DOHH2 (cell line): ENCODE results near the gene ELOVL6.

Source experiments
- H3F3A ChIP-seq: fragments of 200-600 bp; sonication (generic), shearing (Covaris generic); 2 replicates; pipeline ENCODE4 v1.6.0; 2016; ENCODE audit warnings: antibody characterized with exemption, mild to moderate bottlenecking; ENCODE audit not compliant: control insufficient read depth, insufficient read depth
- H3K27ac ChIP-seq: fragments of 200-600 bp; sonication (generic); 2 replicates; pipeline ENCODE4 v1.5.1; 2014; ENCODE audit warnings: low read depth, mild to moderate bottlenecking, low read length, moderate library complexity
- H3K27me3 ChIP-seq: fragments of 200-600 bp; sonication (generic); 2 replicates; pipeline ENCODE4 v1.6.1; 2014; ENCODE audit warnings: mild to moderate bottlenecking, low read length, mixed read lengths; ENCODE audit not compliant: control insufficient read depth
- H3K36me3 ChIP-seq: fragments of 200-600 bp; sonication (generic); 2 replicates; pipeline ENCODE4 v1.6.1; 2014; ENCODE audit warnings: mild to moderate bottlenecking, low read length, moderate library complexity, mixed read lengths; ENCODE audit not compliant: control insufficient read depth
- H3K4me1 ChIP-seq: fragments of 200-600 bp; sonication (generic); 2 replicates; pipeline ENCODE4 v1.6.1; 2014; ENCODE audit warnings: mild to moderate bottlenecking, low read length, mixed read lengths; ENCODE audit not compliant: control insufficient read depth
- H3K4me2 ChIP-seq: fragments of 200-600 bp; sonication (generic); 2 replicates; pipeline ENCODE4 v1.6.0; 2014; ENCODE audit warnings: mild to moderate bottlenecking, low read length, moderate library complexity
- H3K4me3 ChIP-seq: fragments of 200-600 bp; sonication (generic); 2 replicates; pipeline ENCODE4 v1.5.1; 2014; ENCODE audit warnings: mild to moderate bottlenecking, low read length, mixed read lengths
- H3K79me2 ChIP-seq: fragments of 200-600 bp; sonication (generic); 2 replicates; pipeline ENCODE4 v1.6.1; 2014; ENCODE audit warnings: mild to moderate bottlenecking, low read length, mixed read lengths; ENCODE audit not compliant: control insufficient read depth
- H3K9me2 ChIP-seq: fragments of 200-600 bp; sonication (generic); replicated peaks from 2 replicates; pipeline ENCODE4 v1.6.1; 2014; ENCODE audit warnings: mild to moderate bottlenecking, low read length, mixed read lengths; ENCODE audit not compliant: control insufficient read depth
- H3K9me3 ChIP-seq: fragments of 200-600 bp; sonication (generic); 2 replicates; pipeline ENCODE4 v1.6.1; 2014; ENCODE audit warnings: antibody characterized with exemption, low read length, mixed read lengths; ENCODE audit not compliant: control insufficient read depth, insufficient read depth
- H4K20me1 ChIP-seq: fragments of 200-600 bp; sonication (generic); 2 replicates; pipeline ENCODE4 v1.6.0; 2014; ENCODE audit warnings: low read depth, mild to moderate bottlenecking, antibody characterized with exemption, low read length, moderate library complexity; ENCODE audit not compliant: control insufficient read depth, insufficient read depth
- CTCF ChIP-seq: fragments of 200-600 bp; sonication (generic); IDR thresholded peaks from one replicate; pipeline ENCODE4 v1.5.1; 2014; ENCODE audit warnings: antibody characterized with exemption, mild to moderate bottlenecking, low read depth, low read length; ENCODE audit not compliant: poor library complexity, severe bottlenecking
- EZH2phosphoT487 ChIP-seq: fragments of 200-600 bp; sonication (generic); IDR thresholded peaks from 2 replicates; pipeline ENCODE4 v1.6.1; 2017; ENCODE audit warnings: borderline replicate concordance, mild to moderate bottlenecking, antibody characterized with exemption, low read length, moderate library complexity, mixed read lengths

Gene ELOVL6

GRCh38 chr4:110058677-110059076 is 139.7 kb downstream of the ELOVL6 start:
- Histone ChIP-seq H3K9me3 (no peaks in the 10 kb centered on the region), H3K36me3 (no peaks in the 10 kb centered on the region), H3K27me3 (no peaks in the 10 kb centered on the region), H3K4me2 (no peak overlapping the region), H3K4me1 (peaks cover 13% of the 10 kb centered on the region), H3K79me2 (no peaks in the 10 kb centered on the region), H3K9me2 (no peaks in the 10 kb centered on the region), H3K27ac (no peak overlapping the region), H3K4me3 (no peak overlapping the region), H4K20me1 (peaks cover 6% of the 10 kb centered on the region; the same call in 1 of the 2 replicates), H3F3A (0 out of 2 replicates have a peak, but pooled peaks cover 4% of the 10 kb centered on the region)
- no peak for TF ChIP-seq EZH2phosphoT487
- no peak for TF ChIP-seq CTCF

- no peak overlapping the region for H3K4me2 ChIP-seq
- no peak for TF ChIP-seq CTCF
- TF ChIP-seq EZH2phosphoT487: no peak
- H3F3A ChIP-seq: 0 out of 2 replicates have a peak, but pooled peaks cover 4% of the 10 kb centered on the region
These were observed 143.2 kb downstream of the ELOVL6 start for GRCh38 chr4:110055158-110055768.

GRCh38 chr4:110049951-110050925 is 148.2 kb downstream of the ELOVL6 start:
- TF ChIP-seq CTCF (peak; percentile 83), EZH2phosphoT487 (no peak)
- Histone ChIP-seq H3K4me1 (no peaks in the 10 kb centered on the region), H3K27ac (no peak overlapping the region), H3K36me3 (peaks cover 12% of the 10 kb centered on the region), H3K9me2 (no peaks in the 10 kb centered on the region), H3K27me3 (no peaks in the 10 kb centered on the region), H3F3A (no peaks in the 10 kb centered on the region), H3K9me3 (no peaks in the 10 kb centered on the region), H3K4me2 (no peak overlapping the region), H3K79me2 (no peaks in the 10 kb centered on the region), H4K20me1 (no peaks in the 10 kb centered on the region), H3K4me3 (no peak overlapping the region)

More at GRCh38 chr4:110055158-110055768, 143.2 kb downstream of the ELOVL6 start:
- peaks cover 9% of the 10 kb centered on the region for H3K4me1 ChIP-seq
- H3K79me2 ChIP-seq: no peaks in the 10 kb centered on the region
- H3K9me3 ChIP-seq: no peaks in the 10 kb centered on the region
- no peak overlapping the region for H3K27ac ChIP-seq
- no peaks in the 10 kb centered on the region for H3K27me3 ChIP-seq
- peaks cover 3% of the 10 kb centered on the region; the same call in 1 of the 2 replicates for H4K20me1 ChIP-seq
- peaks cover 10% of the 10 kb centered on the region for H3K36me3 ChIP-seq
- no peak overlapping the region for H3K4me3 ChIP-seq
- no peaks in the 10 kb centered on the region for H3K9me2 ChIP-seq
